Measurements from ENCODE around the gene SLK.

The SLK gene

GRCh38 chr10:104026762-104027161 lies 59.8 kb downstream of the SLK start:
- Histone ChIP-seq H3K79me1 (ENCODE audit: low read length) (no peaks in the 10 kb centered on the region), H4K5ac (ENCODE audit: low read length) (no peak overlapping the region), H3K4me1 (ENCODE audit: control insufficient read depth, low read depth, low read length) (no peaks in the 10 kb centered on the region), H3K23ac (ENCODE audit: low read length) (no peak overlapping the region), H3K27ac (ENCODE audit: low read depth, low read length) (no peak overlapping the region), H3K36me3 (ENCODE audit: control insufficient read depth, insufficient read depth, low read length) (no peaks in the 10 kb centered on the region), H3K4ac (ENCODE audit: low read depth, low read length) (no peak overlapping the region), H2BK15ac (replicated peaks; ENCODE audit: low read depth) (no peak overlapping the region), H3K56ac (ENCODE audit: low read length) (no peak overlapping the region), H2BK120ac (ENCODE audit: low read depth, low read length) (no peak overlapping the region), H2AK5ac (ENCODE audit: low read length) (no peak overlapping the region), H3K79me2 (ENCODE audit: control insufficient read depth, insufficient read depth, low read length) (no peaks in the 10 kb centered on the region), H4K8ac (ENCODE audit: low read depth, low read length) (no peak overlapping the region), H3K4me3 (ENCODE audit: low read length) (no peak overlapping the region), H3K4me2 (ENCODE audit: low read length) (no peak overlapping the region), H3K9ac (ENCODE audit: low read length) (no peak overlapping the region), H3K27me3 (ENCODE audit: insufficient read depth, low read length, poor library complexity) (no peaks in the 10 kb centered on the region), H2BK5ac (ENCODE audit: low read length) (no peak overlapping the region), H3K18ac (ENCODE audit: low read length) (no peak overlapping the region)
- no peak for DNase-seq
- WGBS (ENCODE audit: extremely low coverage, insufficient coverage, low lambda C conversion rate), result no CpG with 5 or more reads among the region's 2 CpGs

- H3K9ac ChIP-seq (ENCODE audit: low read length), result no peak overlapping the region
- no peaks in the 10 kb centered on the region for H3K79me2 ChIP-seq (ENCODE audit: control insufficient read depth, insufficient read depth, low read length)
- H3K4me3 ChIP-seq (ENCODE audit: low read length), result no peak overlapping the region
- no peak overlapping the region for H3K56ac ChIP-seq (ENCODE audit: low read length)
- H3K4ac ChIP-seq (ENCODE audit: low read depth, low read length), result no peak overlapping the region
- H2AK5ac ChIP-seq (ENCODE audit: low read length), result no peak overlapping the region
- H3K4me2 ChIP-seq (ENCODE audit: low read length), result no peak overlapping the region
- H4K8ac ChIP-seq (ENCODE audit: low read depth, low read length), result no peak overlapping the region
- peaks cover 5% of the 10 kb centered on the region for H3K4me1 ChIP-seq (ENCODE audit: control insufficient read depth, low read depth, low read length)
- H2BK120ac ChIP-seq (ENCODE audit: low read depth, low read length), result no peak overlapping the region
- WGBS (ENCODE audit: extremely low coverage, insufficient coverage, low lambda C conversion rate), result no CpG with 5 or more reads among the region's 6 CpGs
- peak; percentile 69 for DNase-seq
- no peak overlapping the region for H3K27ac ChIP-seq (ENCODE audit: low read depth, low read length)
- H2BK5ac ChIP-seq (ENCODE audit: low read length), result no peak overlapping the region
- H3K79me1 ChIP-seq (ENCODE audit: low read length), result no peaks in the 10 kb centered on the region
- no peak overlapping the region for H3K23ac ChIP-seq (ENCODE audit: low read length)
- H2BK15ac ChIP-seq (replicated peaks; ENCODE audit: low read depth), result no peak overlapping the region
- no peaks in the 10 kb centered on the region for H3K36me3 ChIP-seq (ENCODE audit: control insufficient read depth, insufficient read depth, low read length)
- H3K27me3 ChIP-seq (ENCODE audit: insufficient read depth, low read length, poor library complexity), result no peaks in the 10 kb centered on the region
- H3K18ac ChIP-seq (ENCODE audit: low read length), result no peak overlapping the region
- no peak overlapping the region for H4K5ac ChIP-seq (ENCODE audit: low read length)
Measured at GRCh38 chr10:104028146-104028545, 61.2 kb downstream of the SLK start.

GRCh38 chr10:104028823-104029520 lies 62.0 kb downstream of the SLK start:
- Histone ChIP-seq H3K56ac (ENCODE audit: low read length) (no peak overlapping the region), H3K27ac (ENCODE audit: low read depth, low read length) (no peak overlapping the region), H2AK5ac (ENCODE audit: low read length) (no peak overlapping the region), H3K4me2 (ENCODE audit: low read length) (no peak overlapping the region), H3K4ac (ENCODE audit: low read depth, low read length) (no peak overlapping the region), H4K5ac (ENCODE audit: low read length) (no peak overlapping the region), H2BK15ac (replicated peaks; ENCODE audit: low read depth) (no peak overlapping the region), H2BK5ac (ENCODE audit: low read length) (no peak overlapping the region), H3K79me2 (ENCODE audit: control insufficient read depth, insufficient read depth, low read length) (no peaks in the 10 kb centered on the region), H3K79me1 (ENCODE audit: low read length) (no peaks in the 10 kb centered on the region), H3K4me3 (ENCODE audit: low read length) (no peak overlapping the region), H3K9ac (ENCODE audit: low read length) (no peak overlapping the region), H4K8ac (ENCODE audit: low read depth, low read length) (no peak overlapping the region), H2BK120ac (ENCODE audit: low read depth, low read length) (no peak overlapping the region), H3K27me3 (ENCODE audit: insufficient read depth, low read length, poor library complexity) (no peaks in the 10 kb centered on the region), H3K23ac (ENCODE audit: low read length) (no peak overlapping the region), H3K4me1 (ENCODE audit: control insufficient read depth, low read depth, low read length) (peaks cover 5% of the 10 kb centered on the region), H3K18ac (ENCODE audit: low read length) (no peak overlapping the region), H3K36me3 (ENCODE audit: control insufficient read depth, insufficient read depth, low read length) (no peaks in the 10 kb centered on the region)
- no CpG with 5 or more reads among the region's 4 CpGs for WGBS (ENCODE audit: extremely low coverage, insufficient coverage, low lambda C conversion rate)
- no peak for DNase-seq

- Histone ChIP-seq H3K4me1 (ENCODE audit: control insufficient read depth, low read depth, low read length) (peaks cover 5% of the 10 kb centered on the region), H3K36me3 (ENCODE audit: control insufficient read depth, insufficient read depth, low read length) (no peaks in the 10 kb centered on the region), H3K4ac (ENCODE audit: low read depth, low read length) (no peak overlapping the region), H2AK5ac (ENCODE audit: low read length) (no peak overlapping the region), H3K4me2 (ENCODE audit: low read length) (no peak overlapping the region), H3K27ac (ENCODE audit: low read depth, low read length) (no peak overlapping the region), H4K5ac (ENCODE audit: low read length) (no peak overlapping the region), H3K23ac (ENCODE audit: low read length) (no peak overlapping the region), H2BK15ac (replicated peaks; ENCODE audit: low read depth) (no peak overlapping the region), H3K79me2 (ENCODE audit: control insufficient read depth, insufficient read depth, low read length) (no peaks in the 10 kb centered on the region), H4K8ac (ENCODE audit: low read depth, low read length) (no peak overlapping the region), H3K27me3 (ENCODE audit: insufficient read depth, low read length, poor library complexity) (no peaks in the 10 kb centered on the region), H3K79me1 (ENCODE audit: low read length) (no peaks in the 10 kb centered on the region), H3K4me3 (ENCODE audit: low read length) (no peak overlapping the region), H2BK5ac (ENCODE audit: low read length) (no peak overlapping the region), H3K9ac (ENCODE audit: low read length) (no peak overlapping the region), H2BK120ac (ENCODE audit: low read depth, low read length) (no peak overlapping the region), H3K56ac (ENCODE audit: low read length) (no peak overlapping the region), H3K18ac (ENCODE audit: low read length) (no peak overlapping the region)
- no CpG with 5 or more reads among the region's 6 CpGs for WGBS (ENCODE audit: extremely low coverage, insufficient coverage, low lambda C conversion rate)
- no peak for DNase-seq
Measured at GRCh38 chr10:104029521-104029860, 62.6 kb downstream of the SLK start.

DNA sequence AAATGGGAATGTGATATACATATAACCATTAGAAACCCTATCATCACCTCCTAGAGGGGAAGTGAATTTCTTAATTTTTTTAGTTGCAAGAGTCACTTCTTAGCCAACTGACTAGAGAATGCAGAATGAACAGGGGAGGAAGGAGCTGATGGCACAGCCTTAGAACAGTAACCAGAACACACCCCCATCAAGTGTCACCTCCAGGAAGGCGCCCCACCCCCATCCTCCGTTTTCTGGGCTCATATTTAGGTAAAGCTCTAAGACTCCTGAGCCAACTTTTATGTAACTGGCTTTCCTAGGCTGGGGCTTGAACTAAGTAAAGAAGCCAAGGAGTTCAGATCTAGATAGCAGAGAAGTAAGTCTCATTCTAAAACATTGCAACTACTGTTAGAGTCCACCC lies 64.7 kb downstream of the SLK start:
- Histone ChIP-seq H3K4me2 (ENCODE audit: low read length) (no peak overlapping the region), H3K56ac (ENCODE audit: low read length) (no peak overlapping the region), H2BK5ac (ENCODE audit: low read length) (no peak overlapping the region), H3K18ac (ENCODE audit: low read length) (no peak overlapping the region), H3K4me3 (ENCODE audit: low read length) (no peak overlapping the region), H4K8ac (ENCODE audit: low read depth, low read length) (no peak overlapping the region), H3K27me3 (ENCODE audit: insufficient read depth, low read length, poor library complexity) (no peaks in the 10 kb centered on the region), H3K27ac (ENCODE audit: low read depth, low read length) (no peak overlapping the region), H3K79me2 (ENCODE audit: control insufficient read depth, insufficient read depth, low read length) (no peaks in the 10 kb centered on the region), H3K23ac (ENCODE audit: low read length) (no peak overlapping the region), H3K9ac (ENCODE audit: low read length) (no peak overlapping the region), H4K5ac (ENCODE audit: low read length) (no peak overlapping the region), H2BK15ac (replicated peaks; ENCODE audit: low read depth) (no peak overlapping the region), H3K36me3 (ENCODE audit: control insufficient read depth, insufficient read depth, low read length) (no peaks in the 10 kb centered on the region), H3K4me1 (ENCODE audit: control insufficient read depth, low read depth, low read length) (peaks cover 5% of the 10 kb centered on the region), H2BK120ac (ENCODE audit: low read depth, low read length) (no peak overlapping the region), H3K4ac (ENCODE audit: low read depth, low read length) (no peak overlapping the region), H2AK5ac (ENCODE audit: low read length) (no peak overlapping the region), H3K79me1 (ENCODE audit: low read length) (no peaks in the 10 kb centered on the region)
- no CpG with 5 or more reads among the region's 2 CpGs for WGBS (ENCODE audit: extremely low coverage, insufficient coverage, low lambda C conversion rate)
- DNase-seq, result no peak

DNA sequence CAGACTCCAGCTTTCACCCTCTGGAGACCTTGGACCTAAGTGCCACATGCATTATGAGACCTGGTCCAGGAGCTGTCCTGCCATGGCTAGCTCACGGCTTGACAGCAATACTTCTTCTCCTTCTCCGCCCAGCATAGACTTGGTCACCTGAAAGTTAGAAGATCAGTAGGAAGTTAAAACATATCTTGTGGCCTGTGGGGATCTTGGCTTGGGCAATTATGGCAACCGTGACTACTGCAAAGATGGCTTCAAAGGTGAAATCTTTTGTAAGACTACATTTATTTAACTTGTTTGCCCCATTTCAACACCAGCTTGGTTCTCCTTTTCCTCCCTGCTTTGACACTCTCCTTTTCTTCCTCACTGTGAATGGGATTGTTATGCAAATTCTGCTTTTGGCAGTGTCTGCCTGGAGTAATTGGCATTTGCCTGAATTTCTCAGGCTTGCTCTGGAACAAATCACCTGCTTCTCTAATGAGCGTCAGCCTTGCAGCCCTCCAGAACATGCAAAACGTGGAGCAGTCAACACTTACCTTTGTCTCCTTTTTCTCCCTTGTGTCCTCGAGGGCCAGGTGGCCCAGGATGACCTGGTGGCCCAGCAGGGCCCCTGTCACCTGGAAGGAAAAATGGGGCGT lies 65.3 kb downstream of the SLK start:
- Histone ChIP-seq H4K5ac (ENCODE audit: low read length) (no peak overlapping the region), H3K4me3 (ENCODE audit: low read length) (no peak overlapping the region), H3K56ac (ENCODE audit: low read length) (no peak overlapping the region), H3K23ac (ENCODE audit: low read length) (no peak overlapping the region), H3K9ac (ENCODE audit: low read length) (no peak overlapping the region), H2BK15ac (replicated peaks; ENCODE audit: low read depth) (no peak overlapping the region), H3K18ac (ENCODE audit: low read length) (no peak overlapping the region), H2BK120ac (ENCODE audit: low read depth, low read length) (no peak overlapping the region), H3K4me1 (ENCODE audit: control insufficient read depth, low read depth, low read length) (peaks cover 5% of the 10 kb centered on the region), H2AK5ac (ENCODE audit: low read length) (no peak overlapping the region), H3K79me2 (ENCODE audit: control insufficient read depth, insufficient read depth, low read length) (no peaks in the 10 kb centered on the region), H3K27ac (ENCODE audit: low read depth, low read length) (no peak overlapping the region), H3K79me1 (ENCODE audit: low read length) (no peaks in the 10 kb centered on the region), H3K36me3 (ENCODE audit: control insufficient read depth, insufficient read depth, low read length) (no peaks in the 10 kb centered on the region), H3K27me3 (ENCODE audit: insufficient read depth, low read length, poor library complexity) (no peaks in the 10 kb centered on the region), H3K4ac (ENCODE audit: low read depth, low read length) (no peak overlapping the region), H4K8ac (ENCODE audit: low read depth, low read length) (no peak overlapping the region), H2BK5ac (ENCODE audit: low read length) (no peak overlapping the region), H3K4me2 (ENCODE audit: low read length) (no peak overlapping the region)
- WGBS (ENCODE audit: extremely low coverage, insufficient coverage, low lambda C conversion rate), result no CpG with 5 or more reads among the region's 7 CpGs
- peak; percentile 30 for DNase-seq

Data from mesendoderm (in vitro differentiated cells).